Neural progenitor cell (in vitro differentiated cells): ENCODE measurements around the gene TSPAN4. TPM values are rescaled to one million over a fixed set of nuclear protein-coding genes. Genes with fewer than 3 reads are reported as not detected.

ENCODE experiments used
- DNase-seq: peaks from one replicate; pipeline ENCODE4 v3.0.0-alpha.2; 2016; ENCODE audit warnings: low spot score
- H2AFZ ChIP-seq: fragments of 200-600 bp; sonication (generic); replicated peaks from 2 replicates; pipeline ENCODE4 v1.6.1; 2016; ENCODE audit warnings: antibody characterized with exemption
- H3F3A ChIP-seq: fragments of 200-600 bp; sonication (generic); 2 replicates; pipeline ENCODE4 v1.6.1; 2016; ENCODE audit warnings: antibody characterized with exemption, low read depth
- H3K27ac ChIP-seq: fragments of 200-600 bp; sonication (generic); 2 replicates; pipeline ENCODE4 v1.5.1; 2016; ENCODE audit warnings: mild to moderate bottlenecking
- H3K27me3 ChIP-seq: fragments of 200-600 bp; sonication (generic); 2 replicates; pipeline ENCODE4 v1.6.1; 2016; ENCODE audit warnings: mild to moderate bottlenecking, moderate library complexity
- H3K36me3 ChIP-seq: fragments of 200-600 bp; sonication (generic); 2 replicates; pipeline ENCODE4 v1.5.1; 2016
- H3K4me1 ChIP-seq: fragments of 200-600 bp; sonication (generic); 2 replicates; pipeline ENCODE4 v1.6.1; 2016; ENCODE audit warnings: mixed run types
- H3K4me2 ChIP-seq: fragments of 200-600 bp; sonication (generic); 2 replicates; pipeline ENCODE4 v1.6.1; 2016
- H3K4me3 ChIP-seq: fragments of 200-600 bp; sonication (generic); 2 replicates; pipeline ENCODE4 v1.5.1; 2016
- H3K79me2 ChIP-seq: fragments of 200-600 bp; sonication (generic); 2 replicates; pipeline ENCODE4 v1.6.1; 2016; ENCODE audit warnings: low read depth
- H3K9ac ChIP-seq: fragments of 200-600 bp; sonication (generic); 2 replicates; pipeline ENCODE4 v1.6.1; 2016
- H3K9me3 ChIP-seq: fragments of 200-600 bp; sonication (generic); 2 replicates; pipeline ENCODE4 v1.5.1; 2016; ENCODE audit warnings: low read depth
- H4K20me1 ChIP-seq: fragments of 200-600 bp; sonication (generic); 2 replicates; pipeline ENCODE4 v1.6.1; 2016; ENCODE audit warnings: low read depth
- H3K27ac Mint-ChIP-seq: 3 replicates; pipeline ENCODE4 v1.8.0; 2021; ENCODE audit warnings: mixed read lengths
- H3K27me3 Mint-ChIP-seq: 2 replicates; pipeline ENCODE4 v1.8.0; 2022; ENCODE audit warnings: low read depth, mild to moderate bottlenecking, inconsistent platforms, moderate library complexity, mixed read lengths; ENCODE audit not compliant: insufficient read depth
- H3K36me3 Mint-ChIP-seq: 3 replicates; pipeline ENCODE4 v1.8.0; 2021; ENCODE audit warnings: mixed read lengths
- H3K4me1 Mint-ChIP-seq: 3 replicates; pipeline ENCODE4 v1.8.0; 2021; ENCODE audit warnings: mixed read lengths
- H3K4me3 Mint-ChIP-seq: 3 replicates; pipeline ENCODE4 v1.8.0; 2021; ENCODE audit warnings: mild to moderate bottlenecking, moderate library complexity, mixed read lengths
- H3K9me3 Mint-ChIP-seq: 3 replicates; pipeline ENCODE4 v1.8.0; 2020; ENCODE audit warnings: mixed read lengths
- CTCF ChIP-seq: fragments of 200-600 bp; sonication (generic); IDR thresholded peaks from 2 replicates; pipeline ENCODE4 v1.5.1; 2017; ENCODE audit warnings: antibody characterized with exemption, mild to moderate bottlenecking
- EZH2 ChIP-seq: fragments of 200-600 bp; sonication (generic); IDR thresholded peaks from 2 replicates; pipeline ENCODE4 v1.6.1; 2017; ENCODE audit warnings: antibody characterized with exemption, mild to moderate bottlenecking, moderate library complexity
- EZH2phosphoT487 ChIP-seq: fragments of 200-600 bp; sonication (generic); IDR thresholded peaks from 2 replicates; pipeline ENCODE4 v1.6.1; 2017; ENCODE audit warnings: antibody characterized with exemption
- total RNA-seq: library from RNA; depleted of rRNA; stranded (reverse); fragments of >200 nt; gene quantifications from 2 replicates; pipeline ENCODE4 v1.2.3, GENCODE V29; 2015; ENCODE audit warnings: low replicate concordance

TSPAN4 gene
- total RNA-seq, 1 donor from 2014 or later: 19.6 TPM

GRCh38 chr11:824292-824880 lies 18.3 kb upstream of the TSPAN4 start:
- H3K4me1 ChIP-seq: peaks cover 25% of the 10 kb centered on the region
- H4K20me1 ChIP-seq: peaks cover 68% of the 10 kb centered on the region
- no peak overlapping the region for H3K4me3 ChIP-seq
- peaks cover 45% of the 10 kb centered on the region for H3K27me3 ChIP-seq
- H3K27ac ChIP-seq: no peak overlapping the region
- H3K27ac Mint-ChIP-seq: no peak overlapping the region
- no peak overlapping the region for H3K9ac ChIP-seq
- no peak overlapping the region for H3K4me2 ChIP-seq
- peaks cover 4% of the 10 kb centered on the region for H3K36me3 Mint-ChIP-seq
- H3K4me1 Mint-ChIP-seq: peaks cover 30% of the 10 kb centered on the region
- H3K79me2 ChIP-seq: peaks cover 9% of the 10 kb centered on the region
- no peak for TF ChIP-seq EZH2
- TF ChIP-seq EZH2phosphoT487: no peak
- TF ChIP-seq CTCF: no peak
- H3K4me3 Mint-ChIP-seq: no peak overlapping the region
- DNase-seq: no peak
- peaks cover 35% of the 10 kb centered on the region for H3F3A ChIP-seq
- H2AFZ ChIP-seq: no peak overlapping the region
- H3K9me3 Mint-ChIP-seq: no peaks in the 10 kb centered on the region
- H3K9me3 ChIP-seq: no peaks in the 10 kb centered on the region
- peaks cover 25% of the 10 kb centered on the region for H3K27me3 Mint-ChIP-seq
- no peaks in the 10 kb centered on the region for H3K36me3 ChIP-seq

- H3K9ac ChIP-seq: no peak overlapping the region
- DNase-seq: no peak
- H4K20me1 ChIP-seq: peaks cover 69% of the 10 kb centered on the region
- no peak for TF ChIP-seq EZH2phosphoT487
- TF ChIP-seq CTCF: no peak
- no peak for TF ChIP-seq EZH2
- peaks cover 37% of the 10 kb centered on the region for H3F3A ChIP-seq
- H3K27me3 ChIP-seq: peaks cover 50% of the 10 kb centered on the region
- Mint-ChIP-seq H3K4me3 (no peak overlapping the region), H3K36me3 (peaks cover 4% of the 10 kb centered on the region), H3K9me3 (no peaks in the 10 kb centered on the region), H3K27me3 (peaks cover 25% of the 10 kb centered on the region), H3K4me1 (peaks cover 33% of the 10 kb centered on the region), H3K27ac (no peak overlapping the region)
- peaks cover 9% of the 10 kb centered on the region for H3K79me2 ChIP-seq
- no peaks in the 10 kb centered on the region for H3K9me3 ChIP-seq
- H3K4me1 ChIP-seq: peaks cover 31% of the 10 kb centered on the region
- H3K4me3 ChIP-seq: no peak overlapping the region
- no peak overlapping the region for H3K27ac ChIP-seq
- H2AFZ ChIP-seq: no peak overlapping the region
- no peak overlapping the region for H3K4me2 ChIP-seq
- no peaks in the 10 kb centered on the region for H3K36me3 ChIP-seq
Measured at GRCh38 chr11:824942-825341, 17.7 kb upstream of the TSPAN4 start.

- H3K9me3 Mint-ChIP-seq: no peaks in the 10 kb centered on the region
Measured at GRCh38 chr11:825366-826226, 17.1 kb upstream of the TSPAN4 start.

More at GRCh38 chr11:825366-826226, 17.1 kb upstream of the TSPAN4 start:
- peaks cover 30% of the 10 kb centered on the region for H3K27me3 Mint-ChIP-seq
- no peak for TF ChIP-seq CTCF
- no peak for TF ChIP-seq EZH2
- TF ChIP-seq EZH2phosphoT487: no peak
- H3F3A ChIP-seq: peaks cover 42% of the 10 kb centered on the region
- no peak overlapping the region for H3K27ac ChIP-seq
- no peaks in the 10 kb centered on the region for H3K9me3 ChIP-seq
- H3K79me2 ChIP-seq: peaks cover 3% of the 10 kb centered on the region
- no peak overlapping the region for H2AFZ ChIP-seq
- no peak overlapping the region for H3K4me2 ChIP-seq
- no peak for DNase-seq
- no peaks in the 10 kb centered on the region for H3K36me3 ChIP-seq
- H3K4me3 Mint-ChIP-seq: no peak overlapping the region
- H3K4me1 ChIP-seq: peaks cover 35% of the 10 kb centered on the region
- peaks cover 4% of the 10 kb centered on the region for H3K36me3 Mint-ChIP-seq
- H3K4me1 Mint-ChIP-seq: peaks cover 33% of the 10 kb centered on the region
- no peak overlapping the region for H3K9ac ChIP-seq
- peaks cover 57% of the 10 kb centered on the region for H3K27me3 ChIP-seq
- H4K20me1 ChIP-seq: peaks cover 63% of the 10 kb centered on the region
- H3K27ac Mint-ChIP-seq: no peak overlapping the region
- no peak overlapping the region for H3K4me3 ChIP-seq
